ENCODE measurements around the gene PRTFDC1. TPM values are rescaled to one million over a fixed set of nuclear protein-coding genes. Genes with fewer than 3 reads are reported as not detected.

Gene PRTFDC1
- total and polyA plus RNA-seq, 2 of the 13 experiments (the other 11 are each of a cell fraction or from before 2014, with no cell fraction given), result not detected

- Histone ChIP-seq H3K9me3 (ENCODE audit: low read length) (no peaks in the 10 kb centered on the region), H3K79me2 (ENCODE audit: insufficient read depth, low read length) (no peaks in the 10 kb centered on the region), H3K36me3 (replicated peaks in 1 of 2; ENCODE audit: control insufficient read depth in 1 of 2, insufficient read depth in 2 of 2, low read length in 2 of 2) (no peaks in the 10 kb centered on the region), H4K20me1 (ENCODE audit: insufficient read depth, low read length) (no peaks in the 10 kb centered on the region), H3K9ac (ENCODE audit: insufficient read depth, low read depth, low read length) (no peak overlapping the region), H3K4me3 (replicated peaks in 1 of 3; ENCODE audit: insufficient read depth in 1 of 3, low read depth in 2 of 3, low read length in 3 of 3) (no peak overlapping the region), H3K4me1 (ENCODE audit: insufficient read depth, low read length) (no peaks in the 10 kb centered on the region), H3K27me3 (ENCODE audit: control insufficient read depth in 1 of 2, insufficient read depth in 2 of 2, low read length in 2 of 2) (peaks cover 0 to 1% of the 10 kb centered on the region in 2 experiments; a peak in 4 of 5 replicates), H3K4me2 (ENCODE audit: low read depth, low read length) (no peak overlapping the region), H2AFZ (ENCODE audit: low read length) (no peak overlapping the region), H3K27ac (ENCODE audit: extremely low read length, insufficient read depth, low read length) (no peak overlapping the region)
- ATAC-seq (no peak), FAIRE-seq (no peak), DNase-seq (ENCODE audit: low spot score) (no peak)
- TF ChIP-seq, protein P1, sequence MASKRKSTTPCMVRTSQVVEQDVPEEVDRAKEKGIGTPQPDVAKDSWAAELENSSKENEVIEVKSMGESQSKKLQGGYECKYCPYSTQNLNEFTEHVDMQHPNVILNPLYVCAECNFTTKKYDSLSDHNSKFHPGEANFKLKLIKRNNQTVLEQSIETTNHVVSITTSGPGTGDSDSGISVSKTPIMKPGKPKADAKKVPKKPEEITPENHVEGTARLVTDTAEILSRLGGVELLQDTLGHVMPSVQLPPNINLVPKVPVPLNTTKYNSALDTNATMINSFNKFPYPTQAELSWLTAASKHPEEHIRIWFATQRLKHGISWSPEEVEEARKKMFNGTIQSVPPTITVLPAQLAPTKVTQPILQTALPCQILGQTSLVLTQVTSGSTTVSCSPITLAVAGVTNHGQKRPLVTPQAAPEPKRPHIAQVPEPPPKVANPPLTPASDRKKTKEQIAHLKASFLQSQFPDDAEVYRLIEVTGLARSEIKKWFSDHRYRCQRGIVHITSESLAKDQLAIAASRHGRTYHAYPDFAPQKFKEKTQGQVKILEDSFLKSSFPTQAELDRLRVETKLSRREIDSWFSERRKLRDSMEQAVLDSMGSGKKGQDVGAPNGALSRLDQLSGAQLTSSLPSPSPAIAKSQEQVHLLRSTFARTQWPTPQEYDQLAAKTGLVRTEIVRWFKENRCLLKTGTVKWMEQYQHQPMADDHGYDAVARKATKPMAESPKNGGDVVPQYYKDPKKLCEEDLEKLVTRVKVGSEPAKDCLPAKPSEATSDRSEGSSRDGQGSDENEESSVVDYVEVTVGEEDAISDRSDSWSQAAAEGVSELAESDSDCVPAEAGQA (IDR thresholded peaks at IDR 0.05; ENCODE audit: low read depth), result no peak
- TF ChIP-seq, protein P1 (CRISPR knock-in tag; IDR thresholded peaks at IDR 0.05; ENCODE audit: borderline replicate concordance), result no peak
- TF ChIP-seq ZNF432 (CRISPR knock-in tag; IDR thresholded peaks at IDR 0.05; ENCODE audit: borderline replicate concordance), result no peak
- TF ChIP-seq SUZ12 (IDR thresholded peaks at IDR 0.05; ENCODE audit: low read depth, low read length), result no peak
- no peak for TF ChIP-seq MBD4 (IDR thresholded peaks at IDR 0.05; ENCODE audit: borderline replicate concordance, low read length)
- no peak for TF ChIP-seq MXI1 (IDR thresholded peaks at IDR 0.05; ENCODE audit: borderline replicate concordance, low read depth, low read length)
- TF ChIP-seq ZNF776 (CRISPR knock-in tag; IDR thresholded peaks at IDR 0.05), result no peak
- no peak for TF ChIP-seq NR1H2 (CRISPR knock-in tag; IDR thresholded peaks at IDR 0.05; ENCODE audit: borderline replicate concordance, low read depth)
- TF ChIP-seq, protein P2, sequence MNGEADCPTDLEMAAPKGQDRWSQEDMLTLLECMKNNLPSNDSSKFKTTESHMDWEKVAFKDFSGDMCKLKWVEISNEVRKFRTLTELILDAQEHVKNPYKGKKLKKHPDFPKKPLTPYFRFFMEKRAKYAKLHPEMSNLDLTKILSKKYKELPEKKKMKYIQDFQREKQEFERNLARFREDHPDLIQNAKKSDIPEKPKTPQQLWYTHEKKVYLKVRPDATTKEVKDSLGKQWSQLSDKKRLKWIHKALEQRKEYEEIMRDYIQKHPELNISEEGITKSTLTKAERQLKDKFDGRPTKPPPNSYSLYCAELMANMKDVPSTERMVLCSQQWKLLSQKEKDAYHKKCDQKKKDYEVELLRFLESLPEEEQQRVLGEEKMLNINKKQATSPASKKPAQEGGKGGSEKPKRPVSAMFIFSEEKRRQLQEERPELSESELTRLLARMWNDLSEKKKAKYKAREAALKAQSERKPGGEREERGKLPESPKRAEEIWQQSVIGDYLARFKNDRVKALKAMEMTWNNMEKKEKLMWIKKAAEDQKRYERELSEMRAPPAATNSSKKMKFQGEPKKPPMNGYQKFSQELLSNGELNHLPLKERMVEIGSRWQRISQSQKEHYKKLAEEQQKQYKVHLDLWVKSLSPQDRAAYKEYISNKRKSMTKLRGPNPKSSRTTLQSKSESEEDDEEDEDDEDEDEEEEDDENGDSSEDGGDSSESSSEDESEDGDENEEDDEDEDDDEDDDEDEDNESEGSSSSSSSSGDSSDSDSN (CRISPR knock-in tag; IDR thresholded peaks at IDR 0.05), result no peak
- TF ChIP-seq GABPB1 (CRISPR knock-in tag; IDR thresholded peaks at IDR 0.05), result no peak
- ChIA-PET CTCF (ENCODE audit: low intra/inter-chr PET ratio, low total read pairs) (no interaction called here), POLR2A (no interaction called here)
- intact Hi-C loops (cut with micrococcal nuclease; ENCODE audit: unreplicated experiment), result loop anchor here (5.0 kb wide), 1 partner anchor 348 kb away; no protein-coding TSS in a partner anchor
- in situ Hi-C loops (cut with HindIII; ENCODE audit: extremely low pct_ligation_motif_present, low pct_unique_long_range_greater_than_20kb), result loop anchor here (25.0 kb wide), 1 partner anchor 353 kb away; no protein-coding TSS in a partner anchor
- no TSS peak for BruUV-seq (replicated peaks)
- 2% methylated on average over 1 of the region's 1 CpG for WGBS (ENCODE audit: low lambda C conversion rate)
Observed at GRCh38 chr10:24989867-24990266, 37.5 kb upstream of the PRTFDC1 start.
